Stimulated activated CD8-positive, alpha-beta memory T cell treated with anti-CD3 and anti-CD28 coated beads, Interleukin-15, amount 100 ng/mL, for 48 hours (primary cell): ENCODE data around the gene PROC.

Experiments
- DNase-seq, 2 donors: peaks; one replicate each; pipeline ENCODE4 v3.0.0-alpha.2; 2020; ENCODE audit warnings: low read depth in 2 of 2

The PROC gene

GRCh38 chr2:127418300-127419111 lies at the start of gene PROC:
Gene PROC, plus strand, starts transcription at chr2:127418427. Its CDS starts 1,516 bp downstream, at chr2:127419943.
- DNase-seq, result no peak

GRCh38 chr2:127370010-127370409 lies 48.2 kb upstream of the PROC start:
- no peak for DNase-seq

DNA sequence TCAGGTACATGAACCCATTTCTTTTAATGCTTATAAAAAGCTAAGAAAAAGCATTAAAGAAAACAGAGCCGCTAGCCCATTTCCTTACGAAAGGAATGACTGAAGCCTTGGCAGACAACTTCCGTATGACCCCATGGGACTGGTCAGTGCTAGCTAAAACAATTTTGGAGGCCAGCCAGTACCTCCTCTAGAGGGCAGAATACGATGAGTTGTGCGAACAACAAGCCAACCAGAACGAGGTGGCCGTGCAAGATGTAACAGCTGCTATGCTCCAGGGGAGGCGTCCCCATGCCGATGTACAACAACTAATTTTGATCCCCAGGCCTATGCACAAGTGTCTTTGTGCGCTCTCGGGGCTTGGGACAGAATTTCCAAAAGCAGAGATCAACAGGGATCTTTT lies 47.2 kb upstream of the PROC start:
- no peak for DNase-seq

GRCh38 chr2:127373362-127374083 lies 44.7 kb upstream of the PROC start:
- DNase-seq, result no peak

GRCh38 chr2:127376257-127376656 lies 42.0 kb upstream of the PROC start:
- DNase-seq, result no peak

DNA sequence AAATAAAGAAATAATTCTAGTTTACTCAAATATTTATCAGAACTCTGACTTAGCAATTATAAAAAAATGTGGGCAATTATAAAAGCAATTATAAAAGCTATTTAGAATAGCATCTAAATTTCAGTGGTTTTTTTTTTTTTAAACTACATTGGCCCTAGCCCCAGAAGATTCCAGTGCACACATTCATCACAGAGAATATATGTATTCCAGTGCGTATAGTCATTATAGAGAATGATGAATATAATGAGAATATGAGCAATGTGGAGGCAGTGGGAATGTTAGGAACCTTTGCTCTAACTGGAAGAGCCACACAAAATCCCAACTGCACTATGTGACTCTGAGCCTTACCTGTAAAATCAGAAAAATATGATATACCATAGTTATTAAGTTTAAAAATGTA lies 41.0 kb upstream of the PROC start:
- DNase-seq, result no peak

DNA sequence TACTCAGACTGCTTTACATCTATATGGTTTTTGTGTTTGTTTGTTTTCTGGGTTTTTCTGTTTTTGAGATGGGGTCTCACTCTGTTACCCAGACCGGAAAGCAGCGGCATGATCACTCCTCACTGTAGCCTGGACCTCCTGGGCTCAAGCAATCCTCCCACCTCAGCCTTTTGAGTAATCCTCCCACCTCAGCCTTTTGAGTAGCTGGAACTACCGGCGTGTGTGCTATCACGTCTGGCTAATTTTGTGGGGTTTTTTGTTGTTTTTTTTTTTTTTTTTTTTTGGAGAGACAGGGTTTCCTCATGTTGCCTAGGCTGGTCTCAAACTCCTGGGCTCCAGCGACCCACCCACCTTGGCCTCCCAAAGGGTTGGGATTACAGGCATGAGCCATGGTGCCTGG lies 39.5 kb upstream of the PROC start:
- no peak for DNase-seq

DNA sequence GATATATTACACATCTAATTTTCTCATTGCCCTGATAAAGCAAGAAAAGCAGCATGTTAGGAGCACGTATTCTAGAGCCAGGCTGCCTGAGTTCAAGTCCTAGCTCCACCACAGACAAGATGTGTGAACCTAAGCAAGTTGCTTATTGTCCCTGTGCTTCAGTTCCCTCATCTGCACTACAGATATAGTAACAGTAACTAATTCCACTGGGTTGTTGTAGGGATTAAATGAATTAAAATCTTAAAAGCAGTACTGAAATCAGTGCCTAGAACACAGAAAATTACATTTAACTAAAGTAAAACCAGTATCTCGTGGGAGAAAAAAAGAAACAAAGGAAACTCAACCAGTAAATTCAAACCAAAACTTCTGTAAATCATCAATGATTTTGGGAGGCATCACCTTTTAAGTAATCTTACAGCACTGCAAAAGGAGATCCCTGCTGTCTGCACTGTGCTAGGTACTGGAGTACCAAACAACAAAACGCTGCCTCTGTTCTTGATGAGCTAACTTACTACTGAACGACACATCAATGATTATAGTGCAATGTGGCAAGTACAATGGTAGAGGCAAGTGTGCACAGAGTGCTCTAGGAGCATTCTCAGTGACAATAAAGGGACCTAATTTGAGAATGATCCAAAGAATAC lies 38.4 kb upstream of the PROC start:
- no peak for DNase-seq

DNA sequence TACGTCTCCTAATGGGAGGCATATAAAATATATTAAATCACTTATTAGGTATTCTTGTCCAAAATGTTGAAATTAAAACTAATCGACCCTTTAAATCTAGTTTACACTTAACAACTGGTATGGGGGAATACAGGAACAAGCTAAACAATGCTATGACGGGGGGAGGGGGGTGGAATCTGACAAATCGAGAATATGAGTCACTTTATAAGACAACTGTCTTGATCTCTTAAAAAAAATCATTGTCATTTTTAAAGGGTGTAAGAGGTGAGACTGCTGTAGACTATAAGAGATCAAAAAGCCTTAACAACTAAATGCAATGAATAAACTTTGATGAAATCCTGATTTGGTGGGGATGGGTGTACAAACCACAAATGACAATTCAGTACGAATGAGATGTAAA lies 36.5 kb upstream of the PROC start:
- no peak for DNase-seq

- DNase-seq, result no peak
These were observed 35.4 kb upstream of the PROC start for GRCh38 chr2:127382831-127383230.

- DNase-seq, result no peak
These were observed 33.7 kb upstream of the PROC start for GRCh38 chr2:127384529-127384928.

- DNase-seq, result no peak
These were observed 32.0 kb upstream of the PROC start for GRCh38 chr2:127386246-127386645.

DNA sequence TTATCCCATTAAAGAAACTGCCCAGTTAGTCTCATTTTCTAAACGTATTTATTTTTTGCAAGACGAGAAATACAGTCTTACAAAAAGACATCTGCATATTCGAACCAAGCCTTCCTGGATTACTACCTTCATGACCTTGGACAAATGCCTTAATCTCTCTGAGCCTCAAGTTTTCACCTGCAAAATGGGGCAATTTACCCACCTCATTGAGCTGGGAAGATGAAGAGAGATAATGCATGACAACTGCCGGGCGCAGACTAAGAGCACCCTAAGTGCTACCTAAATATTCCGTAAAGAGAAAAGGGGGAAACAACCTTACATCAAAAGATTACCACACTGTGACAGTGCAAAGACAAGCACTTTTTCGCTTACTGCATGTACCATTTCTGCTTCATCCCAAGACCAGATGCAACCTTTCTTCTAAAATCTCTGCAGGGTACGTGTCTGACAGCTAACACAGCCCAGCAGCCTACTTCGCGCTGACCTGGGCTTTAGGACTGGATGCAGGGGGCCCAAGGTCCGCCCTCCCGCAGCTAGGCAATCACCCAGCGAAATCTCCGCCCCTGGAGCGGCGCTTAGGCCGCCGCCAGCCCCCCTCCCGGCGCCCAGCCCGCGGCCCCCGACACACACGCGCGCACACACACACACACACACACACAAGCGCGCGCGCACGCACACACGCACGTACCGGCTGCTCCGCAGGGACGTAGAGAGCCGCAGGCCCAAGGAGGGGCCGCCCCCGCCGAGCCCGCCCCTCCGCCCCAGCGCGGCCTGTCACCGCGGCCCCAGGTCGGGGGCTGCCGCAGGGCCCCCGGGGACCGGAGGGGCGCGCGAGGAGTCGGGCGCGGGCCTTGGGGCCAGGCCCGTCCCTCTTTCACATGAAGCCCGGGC lies 31.2 kb upstream of the PROC start:
- DNase-seq, result peak; percentile 76 to 77

- DNase-seq, result peak; percentile 92 to 94
These were observed 30.4 kb upstream of the PROC start, which contains the start of gene MAP3K2 for GRCh38 chr2:127387655-127388422. Gene MAP3K2, minus strand, starts transcription at chr2:127387975. Its CDS starts 44,846 bp downstream, at chr2:127343129.

DNA sequence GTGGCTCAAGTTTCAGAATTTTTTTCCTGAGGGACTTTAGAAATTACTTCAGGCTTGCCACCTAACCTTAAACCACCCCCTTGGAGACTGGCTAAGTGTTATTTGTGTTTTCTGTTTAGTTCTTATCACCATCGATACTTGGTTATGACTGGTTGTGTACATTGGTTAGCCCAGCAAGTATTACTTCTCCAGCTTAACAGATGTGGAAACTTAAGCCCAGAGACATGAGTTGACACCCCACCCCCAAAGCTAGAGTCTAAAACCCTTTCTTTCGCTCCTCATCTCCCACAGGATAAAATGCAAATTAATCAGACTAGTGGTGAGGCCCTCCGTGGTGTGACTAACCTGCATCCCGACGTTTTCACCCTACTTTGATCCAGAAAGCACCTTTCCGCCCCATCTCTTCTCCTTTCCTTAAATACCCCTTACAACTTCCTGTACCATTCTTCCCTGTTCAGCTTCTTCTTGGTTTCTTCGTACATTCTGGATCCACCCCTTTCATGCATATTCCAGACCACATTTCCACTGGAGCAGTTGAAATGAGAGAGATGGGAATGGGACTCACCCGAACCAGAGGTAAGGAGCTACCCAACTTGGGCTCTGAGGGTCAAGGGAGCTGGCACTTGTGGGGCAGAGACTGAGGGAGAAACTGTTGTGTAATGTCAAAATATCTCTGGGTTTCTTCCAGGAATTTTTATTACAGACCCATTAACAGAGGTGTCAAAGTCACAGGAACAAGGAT lies 29.6 kb upstream of the PROC start:
- DNase-seq, result no peak

DNA sequence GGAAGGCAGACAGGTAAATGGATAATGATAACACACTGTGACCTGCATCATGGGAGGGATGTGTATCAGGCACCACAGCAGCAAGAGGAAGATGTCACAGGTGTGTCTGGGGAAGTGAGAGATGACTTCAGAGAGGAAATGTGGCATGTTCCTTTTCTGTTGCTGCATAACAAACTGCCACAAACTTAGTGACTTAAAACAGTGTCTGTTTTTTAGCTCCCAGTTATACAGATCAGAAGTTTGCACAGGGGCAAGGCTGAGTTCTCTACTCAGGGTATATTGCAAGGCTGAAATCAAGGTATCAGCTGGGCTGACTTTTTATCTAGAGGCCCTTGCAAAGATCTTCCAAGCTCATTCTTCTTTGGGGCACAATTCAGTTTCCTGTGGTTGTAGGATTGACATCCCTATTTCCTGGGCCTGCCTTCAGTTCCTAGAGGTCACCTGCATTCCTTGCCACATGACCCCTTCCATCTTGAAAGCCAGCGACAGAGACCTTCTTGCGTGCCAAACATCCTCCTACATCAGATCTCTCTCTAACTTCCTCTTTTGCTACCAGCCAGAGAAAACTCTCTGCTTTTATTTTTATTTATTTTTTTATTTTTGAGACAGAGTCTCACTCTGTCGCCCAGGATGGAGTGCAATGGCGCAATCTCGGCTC lies 28.3 kb upstream of the PROC start:
- DNase-seq, result no peak

DNA sequence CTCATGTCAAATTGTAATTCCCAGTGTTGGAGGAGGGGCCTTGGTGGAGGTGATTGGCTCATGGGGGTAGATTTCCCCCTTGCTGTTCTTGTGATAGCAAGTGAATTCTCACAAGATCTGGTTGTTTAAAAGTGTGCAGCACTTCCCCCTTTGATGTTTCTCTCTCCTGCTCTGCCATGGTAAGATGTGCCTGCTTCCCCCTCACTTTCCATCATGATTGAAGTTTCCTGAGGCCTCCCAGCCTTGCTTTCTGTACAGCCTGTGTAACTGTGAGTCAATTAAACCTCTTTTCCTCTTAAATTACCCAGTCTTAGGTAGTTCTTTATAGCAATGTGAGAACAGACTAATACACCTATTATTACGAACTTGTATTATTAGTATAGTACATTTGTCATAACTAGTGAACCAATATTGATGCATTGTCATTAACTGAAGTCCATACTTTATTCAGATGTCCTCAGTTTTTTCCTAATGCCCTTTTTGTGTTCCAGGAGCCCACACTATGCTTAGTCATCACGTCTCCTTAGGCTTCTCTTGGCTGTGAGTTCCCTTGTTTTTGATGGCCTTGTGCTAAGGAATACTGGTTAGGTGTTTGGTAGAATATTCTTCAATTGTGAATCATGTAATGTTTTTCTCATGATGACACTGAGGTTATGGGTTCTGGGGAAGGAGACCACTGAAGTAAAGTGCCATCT lies 25.9 kb upstream of the PROC start:
- no peak for DNase-seq

- DNase-seq, result no peak
These were observed 25.2 kb upstream of the PROC start for GRCh38 chr2:127392828-127393578.
